Measurements from ENCODE around the gene PLEKHG2.

DNA sequence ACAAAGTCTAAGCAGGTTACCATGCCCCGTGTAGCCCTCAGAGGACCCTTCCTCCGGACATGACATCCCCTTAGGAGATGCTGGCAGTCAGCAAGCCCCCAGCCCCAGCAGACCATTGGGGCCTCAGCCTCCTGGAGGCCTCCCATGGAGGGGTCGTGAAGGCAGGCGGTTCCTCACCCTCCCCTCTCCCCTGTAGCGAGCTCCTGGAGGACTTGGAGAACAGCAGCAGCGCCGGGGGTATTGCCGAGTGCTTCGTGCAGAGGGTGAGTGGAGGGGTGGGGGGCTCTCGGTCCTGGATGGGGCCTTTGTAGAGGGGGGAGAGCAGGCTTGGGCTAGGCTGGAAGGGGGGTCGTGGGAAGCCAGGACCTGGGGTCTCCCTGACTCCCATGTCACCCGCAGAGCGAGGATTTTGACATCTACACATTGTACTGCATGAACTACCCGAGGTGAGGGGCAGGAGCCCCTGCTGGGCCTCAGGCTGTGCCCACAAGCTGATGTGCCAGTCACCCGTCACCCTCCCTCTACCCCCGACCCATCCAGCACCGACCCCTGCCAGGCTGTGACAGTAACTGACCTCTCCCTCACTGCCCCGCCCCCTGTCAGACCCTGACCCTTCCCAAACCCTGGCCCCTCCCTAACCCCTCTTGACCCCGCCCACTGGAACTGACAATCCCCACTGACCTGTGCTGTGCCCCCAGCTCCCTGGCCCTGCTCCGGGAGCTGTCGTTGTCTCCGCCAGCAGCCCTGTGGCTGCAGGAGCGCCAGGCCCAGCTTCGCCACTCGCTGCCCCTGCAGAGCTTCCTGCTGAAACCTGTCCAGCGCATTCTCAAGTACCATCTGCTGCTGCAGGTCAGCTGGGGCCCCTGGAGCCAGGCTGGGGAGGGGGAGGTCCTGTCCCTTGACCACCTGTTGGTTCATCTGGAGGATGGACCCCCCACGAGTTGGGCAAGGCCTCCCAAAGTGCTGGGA, 4.0 kb downstream of the PLEKHG2 start:
- TF ChIP-seq, protein P1, sequence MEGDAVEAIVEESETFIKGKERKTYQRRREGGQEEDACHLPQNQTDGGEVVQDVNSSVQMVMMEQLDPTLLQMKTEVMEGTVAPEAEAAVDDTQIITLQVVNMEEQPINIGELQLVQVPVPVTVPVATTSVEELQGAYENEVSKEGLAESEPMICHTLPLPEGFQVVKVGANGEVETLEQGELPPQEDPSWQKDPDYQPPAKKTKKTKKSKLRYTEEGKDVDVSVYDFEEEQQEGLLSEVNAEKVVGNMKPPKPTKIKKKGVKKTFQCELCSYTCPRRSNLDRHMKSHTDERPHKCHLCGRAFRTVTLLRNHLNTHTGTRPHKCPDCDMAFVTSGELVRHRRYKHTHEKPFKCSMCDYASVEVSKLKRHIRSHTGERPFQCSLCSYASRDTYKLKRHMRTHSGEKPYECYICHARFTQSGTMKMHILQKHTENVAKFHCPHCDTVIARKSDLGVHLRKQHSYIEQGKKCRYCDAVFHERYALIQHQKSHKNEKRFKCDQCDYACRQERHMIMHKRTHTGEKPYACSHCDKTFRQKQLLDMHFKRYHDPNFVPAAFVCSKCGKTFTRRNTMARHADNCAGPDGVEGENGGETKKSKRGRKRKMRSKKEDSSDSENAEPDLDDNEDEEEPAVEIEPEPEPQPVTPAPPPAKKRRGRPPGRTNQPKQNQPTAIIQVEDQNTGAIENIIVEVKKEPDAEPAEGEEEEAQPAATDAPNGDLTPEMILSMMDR (IDR thresholded peaks at IDR 0.05), result no peak
- no peak for TF ChIP-seq POLR2A (IDR thresholded peaks at IDR 0.05)

Measured in thyroid gland (tissue), 4 donors.